ENCODE measurements around the gene DCAF6. TPM values are rescaled to one million over a fixed set of nuclear protein-coding genes. Genes with fewer than 3 reads are reported as not detected.
"Not testable (repeated sequence)": the region's sequence is repeated elsewhere in the genome, so short reads cannot be mapped to it uniquely, and the experiment has no call there.

The DCAF6 gene
- total RNA-seq, 1 donor from 2014 or later = 167 TPM

DNA sequence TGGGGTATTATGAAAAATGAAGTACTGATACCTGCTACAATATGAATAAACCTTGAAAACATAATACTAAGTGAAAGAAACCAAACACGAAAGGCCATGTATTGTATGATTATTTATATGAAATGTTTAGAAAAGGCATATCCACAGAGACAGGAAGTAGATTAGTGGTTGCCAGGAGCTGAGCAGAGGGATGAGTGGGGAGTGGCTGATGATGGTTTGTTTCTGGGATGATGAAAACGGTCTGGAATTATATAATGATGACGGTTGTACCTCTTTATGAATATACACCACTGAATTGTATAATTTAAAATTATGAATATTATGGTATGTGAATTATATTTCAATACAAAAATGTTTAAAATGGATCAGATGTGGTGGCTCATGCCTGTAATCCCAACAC is 64.2 kb downstream of the DCAF6 start:
- DNase-seq (ENCODE audit: low spot score) = no peak
- intact Hi-C loops (cut with DNase I) = no loop called here

DNA sequence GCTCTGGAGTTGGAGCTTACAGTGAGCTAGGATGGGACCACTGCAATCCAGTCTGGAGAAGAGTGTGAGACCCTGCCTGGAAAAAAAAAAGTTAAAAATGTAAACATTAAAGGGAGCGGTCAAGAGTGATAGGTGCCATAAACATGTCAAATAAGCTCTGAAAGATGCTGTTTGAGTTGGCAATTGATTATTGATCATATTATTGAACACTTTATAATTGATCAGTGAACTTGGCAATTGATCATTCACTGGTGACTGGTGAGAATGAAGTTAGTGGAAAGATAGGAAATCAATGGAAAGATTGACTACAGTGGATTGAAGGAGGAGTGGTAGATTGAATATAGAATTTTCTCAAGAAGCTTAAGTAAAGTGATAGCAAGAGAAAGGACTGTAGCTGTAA is 64.7 kb downstream of the DCAF6 start:
- no peak for DNase-seq (ENCODE audit: low spot score)
- intact Hi-C loops (cut with DNase I) = no loop called here

DNA sequence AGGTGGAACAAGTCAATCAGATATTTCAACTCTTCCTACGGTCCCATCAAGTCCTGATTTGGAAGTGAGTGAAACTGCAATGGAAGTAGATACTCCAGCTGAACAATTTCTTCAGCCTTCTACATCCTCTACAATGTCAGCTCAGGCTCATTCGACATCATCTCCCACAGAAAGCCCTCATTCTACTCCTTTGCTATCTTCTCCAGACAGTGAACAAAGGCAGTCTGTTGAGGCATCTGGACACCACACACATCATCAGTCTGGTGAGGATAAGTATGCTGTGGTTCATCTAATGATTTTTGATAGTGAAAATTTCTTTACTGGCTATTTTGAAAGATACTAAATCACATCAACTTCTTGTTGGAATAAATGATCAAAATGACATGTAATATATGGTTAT is 68.0 kb downstream of the DCAF6 start:
- no peak for DNase-seq (ENCODE audit: low spot score)
- intact Hi-C loops (cut with DNase I) = no loop called here

DNA sequence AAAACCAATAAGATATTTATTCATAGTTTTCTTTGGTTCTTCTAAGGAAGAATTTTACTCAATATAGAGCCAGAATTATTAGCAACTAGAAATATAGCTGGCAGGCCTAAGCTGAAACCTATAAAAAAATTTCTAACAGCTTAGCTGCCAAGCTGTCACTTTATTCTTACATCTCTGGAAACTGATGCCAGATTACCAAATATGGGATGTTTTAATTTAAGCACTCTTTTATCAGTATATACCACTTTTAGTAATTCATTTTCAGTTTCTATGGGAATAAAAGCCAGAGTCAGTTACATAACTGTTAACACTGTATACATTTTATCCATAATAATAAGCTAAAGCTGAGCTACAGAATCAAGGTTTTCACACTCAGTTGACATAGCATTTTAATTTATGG is 69.0 kb downstream of the DCAF6 start:
- intact Hi-C loops (cut with DNase I) = no loop called here
- no peak for DNase-seq (ENCODE audit: low spot score)

DNA sequence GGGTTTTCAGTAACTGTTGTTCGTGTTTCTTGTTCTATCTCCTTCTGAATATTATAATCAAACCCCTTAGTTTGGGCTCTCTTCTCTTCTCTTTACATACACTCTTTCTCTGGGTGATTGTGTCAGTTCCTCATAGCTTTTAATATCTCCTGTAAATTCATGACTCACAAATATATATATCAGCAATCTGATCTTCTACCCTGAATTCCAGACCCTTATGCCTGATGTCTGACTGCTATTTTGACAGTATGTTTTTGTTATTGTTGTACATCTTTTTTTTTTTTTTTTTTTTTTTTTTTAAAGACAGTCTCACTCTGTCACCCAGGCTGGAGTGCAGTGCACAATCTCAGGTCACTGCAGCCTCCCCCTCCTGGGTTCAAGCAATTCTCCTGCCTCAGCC is 71.2 kb downstream of the DCAF6 start:
- DNase-seq (ENCODE audit: low spot score) = no peak
- intact Hi-C loops (cut with DNase I) = no loop called here

DNA sequence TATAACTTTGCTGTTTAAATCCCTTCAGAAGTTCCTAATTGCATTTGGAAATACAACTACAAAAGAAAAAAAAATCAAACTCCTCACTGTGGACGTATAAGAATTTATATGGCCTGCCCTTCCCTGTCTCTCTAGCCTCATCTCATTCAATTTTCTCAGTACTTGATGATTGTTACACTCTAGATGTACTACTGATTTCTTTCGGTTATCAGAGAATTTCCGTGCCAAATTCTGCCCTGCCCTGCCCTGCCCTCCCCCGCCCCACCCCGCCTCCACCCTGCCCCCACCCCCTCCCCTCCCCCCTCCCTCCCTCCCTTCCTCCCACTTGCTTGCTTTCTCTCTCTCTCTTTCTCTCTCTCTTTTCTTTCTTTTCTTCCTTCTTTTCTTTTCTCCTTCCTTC is 72.1 kb downstream of the DCAF6 start:
- intact Hi-C loops (cut with DNase I) = no loop called here

DNA sequence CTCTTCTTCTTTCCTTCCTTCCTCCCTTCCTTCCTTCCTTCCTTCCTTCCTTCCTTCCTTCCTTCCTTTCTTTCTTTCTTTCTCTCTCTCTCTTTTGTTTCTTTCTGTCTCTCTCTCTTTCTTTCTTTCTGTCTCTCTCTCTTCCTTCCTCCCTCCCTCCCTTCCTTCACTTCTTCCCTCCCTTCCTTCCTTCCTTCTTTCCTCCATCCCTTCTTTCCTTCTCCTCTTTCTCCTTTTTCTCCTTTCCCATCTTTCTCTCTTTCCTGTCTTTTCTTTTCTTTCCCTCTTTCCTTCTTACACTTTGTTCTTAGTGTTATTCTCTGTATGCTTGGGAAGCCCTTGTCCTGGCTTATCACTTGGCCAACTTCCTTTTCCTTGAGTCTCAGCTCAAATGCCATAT is 72.8 kb downstream of the DCAF6 start:
- DNase-seq (ENCODE audit: low spot score) = no peak
- intact Hi-C loops (cut with DNase I) = no loop called here

More for the DNA sequence above, 72.1 kb downstream of the DCAF6 start:
- DNase-seq (ENCODE audit: low spot score) = no peak

DNA sequence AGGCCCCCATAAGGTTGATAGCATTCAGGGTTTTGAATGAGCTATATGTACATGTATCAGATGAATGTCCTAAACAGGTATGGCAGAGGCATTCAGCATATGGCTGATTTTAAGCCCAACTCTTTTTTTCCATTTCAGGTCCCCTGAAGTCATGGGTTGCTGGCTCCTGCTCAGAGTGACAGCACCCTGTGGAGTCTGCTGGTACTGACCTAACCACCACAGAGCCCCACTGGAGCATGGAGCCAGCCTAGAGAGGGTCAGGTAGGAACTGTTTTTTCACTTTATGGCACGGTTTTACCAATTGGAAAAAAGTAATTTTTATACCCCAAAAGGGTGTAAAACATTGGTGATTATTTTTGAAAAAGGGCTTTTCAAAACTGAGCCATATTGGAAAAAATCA is 82.9 kb downstream of the DCAF6 start:
- intact Hi-C loops (cut with DNase I) = no loop called here
- no peak for DNase-seq (ENCODE audit: low spot score)

DNA sequence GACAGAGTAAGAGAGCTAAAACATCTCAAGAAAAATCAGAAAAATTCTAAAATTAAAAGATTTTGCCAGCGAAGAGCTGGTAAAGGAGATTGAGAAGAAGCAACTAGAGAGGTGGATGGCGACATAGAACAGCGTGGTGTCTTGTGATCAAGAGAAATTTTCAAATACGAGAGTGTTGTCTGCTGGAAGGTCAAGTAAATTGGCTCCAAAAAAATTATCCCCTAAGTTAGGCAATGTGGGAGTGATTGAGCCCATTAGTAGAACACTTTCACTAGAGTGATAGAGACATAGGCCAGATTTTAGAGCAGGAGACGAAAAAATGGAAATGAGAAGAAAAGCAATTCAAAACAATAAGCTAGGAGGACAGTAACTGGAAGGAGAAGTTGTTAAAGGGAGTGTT is 94.7 kb downstream of the DCAF6 start:
- intact Hi-C loops (cut with DNase I) = no loop called here
- DNase-seq (ENCODE audit: low spot score) = no peak

DNA sequence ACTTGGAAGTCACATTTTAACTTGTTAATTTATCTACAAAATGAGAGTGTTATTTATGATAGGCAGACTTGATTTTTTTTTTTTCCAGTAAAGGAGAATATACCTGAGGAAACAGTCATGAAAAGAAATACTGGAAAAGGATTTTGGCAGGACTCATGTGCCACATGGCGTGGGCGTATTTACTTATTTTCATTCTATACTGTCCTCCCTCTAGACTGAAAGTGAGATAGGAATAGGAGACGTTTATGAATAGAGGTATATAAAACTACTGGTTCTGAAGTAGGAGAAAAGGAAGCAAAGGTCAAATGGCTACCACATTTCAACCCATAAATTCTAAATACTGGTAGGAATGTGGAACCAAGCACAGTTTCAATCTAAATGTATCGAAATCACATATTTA is 95.1 kb downstream of the DCAF6 start:
- no peak for DNase-seq (ENCODE audit: low spot score)
- intact Hi-C loops (cut with DNase I) = no loop called here

DNA sequence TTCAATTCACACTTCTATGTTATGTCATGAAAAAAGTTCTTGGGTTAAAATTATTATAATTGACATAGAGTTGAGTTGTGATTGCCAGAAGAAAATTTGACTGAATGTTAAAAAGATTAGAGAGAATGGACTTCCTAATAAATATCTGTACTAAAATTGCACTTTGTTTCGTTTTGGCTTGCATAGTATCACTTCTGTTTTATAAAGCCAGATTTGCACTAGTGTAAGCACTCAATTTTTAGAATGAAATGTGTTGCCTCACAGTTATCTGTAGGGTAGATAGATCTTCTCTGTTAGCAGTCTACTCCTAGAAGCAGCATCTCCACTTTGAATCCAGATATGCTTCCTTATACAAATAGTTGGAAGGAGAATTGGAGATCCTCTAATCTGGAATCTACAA is 95.5 kb downstream of the DCAF6 start:
- intact Hi-C loops (cut with DNase I) = no loop called here
- no peak for DNase-seq (ENCODE audit: low spot score)

DNA sequence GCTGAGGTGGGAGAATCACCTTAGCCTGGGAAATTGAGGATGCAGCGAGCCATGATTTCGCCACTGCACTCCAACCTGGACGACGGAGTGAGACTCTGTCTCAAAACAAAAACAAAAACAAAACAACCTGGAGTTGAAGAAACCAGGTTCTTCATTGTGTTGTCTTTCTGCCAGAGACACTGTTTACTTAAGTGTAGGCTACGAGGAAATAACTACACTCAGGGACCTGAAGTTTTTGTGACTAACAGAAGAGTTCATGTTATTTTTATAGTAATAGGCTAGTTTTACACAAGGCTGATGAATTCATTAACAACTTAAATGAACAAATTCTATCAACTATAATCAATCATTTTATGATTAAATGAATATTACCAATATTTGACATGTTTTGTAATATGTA is 98.9 kb downstream of the DCAF6 start:
- no peak for DNase-seq (ENCODE audit: low spot score)
- intact Hi-C loops (cut with DNase I) = no loop called here

DNA sequence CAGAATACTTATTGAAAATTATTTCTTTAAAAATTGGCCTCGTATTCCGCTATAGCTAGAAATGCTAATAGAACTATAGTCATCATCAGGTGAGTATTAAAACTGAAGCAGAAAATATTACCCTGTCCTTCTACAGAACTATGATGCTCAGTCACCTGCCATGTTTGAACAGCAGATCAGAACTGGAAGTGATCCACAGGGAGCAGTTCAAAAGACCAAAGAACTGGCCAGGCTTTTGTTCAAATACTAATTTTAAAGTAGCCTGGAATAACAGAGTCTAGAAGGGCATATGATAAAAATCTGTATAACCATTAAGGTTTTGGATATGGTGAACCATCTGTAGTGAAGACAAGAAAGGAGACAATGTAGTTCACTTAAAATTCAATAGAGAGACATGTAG is 105.9 kb downstream of the DCAF6 start:
- intact Hi-C loops (cut with DNase I) = no loop called here
- DNase-seq (ENCODE audit: low spot score) = no peak

DNA sequence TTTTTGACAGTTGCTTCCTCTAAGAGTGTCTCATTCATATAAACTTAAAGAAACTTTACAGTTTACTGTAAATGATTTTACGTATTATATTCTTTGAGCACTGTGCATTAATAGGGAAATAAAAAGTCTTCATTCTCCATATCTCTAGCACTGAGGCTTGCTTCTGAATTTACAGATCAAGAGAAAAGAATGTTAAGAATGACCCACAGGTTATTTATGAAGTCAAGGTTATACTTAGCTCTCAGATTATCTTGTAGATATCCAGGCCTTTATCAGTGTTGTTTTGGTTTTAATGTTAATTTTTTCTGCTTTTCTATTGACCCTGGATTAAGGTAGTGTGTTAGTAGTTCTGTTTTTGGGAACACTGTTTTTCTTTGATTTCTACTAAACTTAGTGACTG is 108.8 kb downstream of the DCAF6 start:
- intact Hi-C loops (cut with DNase I) = no loop called here
- DNase-seq (ENCODE audit: low spot score) = no peak

DNA sequence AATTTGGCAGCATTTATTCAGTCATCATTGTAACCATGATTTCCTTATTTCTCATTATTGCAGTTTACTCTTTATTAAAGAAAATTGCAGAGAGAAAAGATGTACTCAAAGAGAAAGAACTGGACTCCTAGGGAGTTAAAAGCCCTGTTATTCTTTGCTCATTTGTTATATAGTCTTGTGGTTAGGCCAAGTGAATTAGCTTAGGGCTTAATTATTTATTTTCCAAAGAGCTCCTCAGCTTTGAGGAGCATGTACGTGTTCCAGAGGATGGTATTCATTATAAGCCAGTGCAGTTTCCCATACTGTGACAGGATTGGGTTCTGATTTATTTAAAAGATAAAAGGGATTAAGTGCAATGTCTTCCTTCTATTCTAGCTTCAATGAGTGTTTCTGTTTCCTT is 113.8 kb downstream of the DCAF6 start:
- intact Hi-C loops (cut with DNase I) = no loop called here
- no peak for DNase-seq (ENCODE audit: low spot score)

DNA sequence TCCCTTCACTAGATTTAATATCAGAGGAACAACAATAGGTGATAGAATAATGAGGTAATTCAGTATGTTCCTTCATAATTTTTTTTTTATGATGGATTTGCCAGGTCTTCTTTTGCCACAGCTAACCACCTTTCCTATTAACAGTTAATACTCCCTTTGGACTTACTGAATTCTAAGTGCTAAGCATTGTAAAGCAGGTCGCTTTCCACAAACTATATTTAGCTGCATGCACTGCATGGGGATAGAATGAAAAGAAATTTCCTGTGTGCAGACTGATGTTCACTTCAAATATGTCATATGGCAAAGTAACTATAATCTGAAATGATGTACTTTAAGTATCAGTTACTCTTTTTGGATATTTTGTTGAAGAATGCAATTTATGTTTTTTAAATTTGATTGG is 114.4 kb downstream of the DCAF6 start:
- no peak for DNase-seq (ENCODE audit: low spot score)
- intact Hi-C loops (cut with DNase I) = no loop called here

DNA sequence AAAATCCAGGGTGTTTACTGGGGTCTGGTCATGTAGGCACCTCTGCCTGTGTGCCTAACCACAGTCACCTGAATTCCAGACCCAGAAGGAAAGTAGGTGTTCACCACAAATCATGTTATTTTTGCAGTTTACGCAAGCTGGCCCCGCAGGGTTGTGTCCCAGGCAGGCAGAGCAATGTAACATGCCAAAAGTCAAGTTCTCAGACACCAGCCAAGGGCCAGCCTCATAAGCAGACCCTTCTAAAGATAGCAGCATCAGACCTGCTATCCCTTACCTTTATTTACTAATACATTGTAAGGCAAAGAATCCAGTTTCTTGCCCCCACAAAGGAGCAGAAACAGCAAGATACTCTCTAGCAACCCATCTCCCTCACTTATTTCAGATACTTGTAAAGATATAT is 117.2 kb downstream of the DCAF6 start:
- intact Hi-C loops (cut with DNase I) = no loop called here
- no peak for DNase-seq (ENCODE audit: low spot score)

DNA sequence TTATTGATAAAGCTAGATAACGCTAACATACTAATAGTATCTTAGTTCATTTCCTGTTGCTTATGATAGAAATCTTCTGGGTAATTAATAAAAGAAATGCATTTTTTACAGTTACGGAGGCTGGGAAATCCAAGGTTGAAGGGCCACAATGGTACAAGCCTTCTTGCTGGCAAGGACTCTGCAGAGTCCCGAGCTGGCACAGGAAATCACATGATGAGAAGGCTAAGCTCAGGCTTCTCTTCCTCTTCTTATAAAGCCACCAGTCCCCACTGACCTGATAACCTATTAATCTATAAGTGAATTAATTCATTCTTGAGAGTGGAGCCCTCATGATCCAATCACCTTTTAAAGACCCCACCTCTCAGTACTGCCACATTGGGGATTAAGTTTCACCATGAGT is 117.6 kb downstream of the DCAF6 start:
- intact Hi-C loops (cut with DNase I) = no loop called here
- DNase-seq (ENCODE audit: low spot score) = no peak

DNA sequence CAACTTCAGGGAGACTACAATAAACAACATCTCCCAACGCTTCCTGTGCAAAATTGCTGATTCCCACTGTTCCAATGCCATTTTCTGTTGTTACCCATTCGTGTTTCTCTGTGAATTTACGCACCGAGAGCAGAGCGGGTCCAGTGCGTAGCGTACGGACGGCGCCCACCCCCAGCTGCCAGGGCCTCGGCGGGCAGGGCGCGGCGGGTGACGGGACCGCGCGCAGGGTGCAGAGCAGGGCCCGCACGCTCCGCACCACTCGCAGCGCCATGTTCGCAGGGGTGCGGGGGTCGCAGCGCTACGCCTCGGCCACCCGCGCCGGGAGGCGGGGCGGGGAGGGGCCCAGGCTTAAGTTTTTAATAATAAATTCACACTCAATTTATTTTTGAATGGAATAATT is 119.7 kb downstream of the DCAF6 start:
- intact Hi-C loops (cut with DNase I); DNase-seq (ENCODE audit: low spot score): not testable (repeated sequence)

DNA sequence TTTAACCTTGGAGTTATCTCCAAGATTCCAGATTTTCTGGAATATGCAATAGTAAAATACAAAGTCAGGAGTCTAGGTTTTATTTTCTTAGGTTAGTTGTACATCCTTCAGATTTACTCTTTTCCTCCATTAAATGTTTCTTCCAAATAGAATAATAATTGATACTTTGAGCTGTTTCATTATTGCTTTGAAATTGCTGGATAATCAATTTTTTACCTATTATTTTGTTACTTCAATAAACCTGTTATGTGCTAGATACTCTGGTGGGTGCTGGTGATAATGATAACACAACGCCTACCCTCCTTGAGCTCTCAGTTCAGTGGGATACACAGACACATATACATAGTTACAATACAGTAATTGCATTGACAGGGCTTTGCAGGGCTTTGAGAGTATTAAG is 120.9 kb downstream of the DCAF6 start:
- no peak for DNase-seq (ENCODE audit: low spot score)
- intact Hi-C loops (cut with DNase I) = no loop called here

DNA sequence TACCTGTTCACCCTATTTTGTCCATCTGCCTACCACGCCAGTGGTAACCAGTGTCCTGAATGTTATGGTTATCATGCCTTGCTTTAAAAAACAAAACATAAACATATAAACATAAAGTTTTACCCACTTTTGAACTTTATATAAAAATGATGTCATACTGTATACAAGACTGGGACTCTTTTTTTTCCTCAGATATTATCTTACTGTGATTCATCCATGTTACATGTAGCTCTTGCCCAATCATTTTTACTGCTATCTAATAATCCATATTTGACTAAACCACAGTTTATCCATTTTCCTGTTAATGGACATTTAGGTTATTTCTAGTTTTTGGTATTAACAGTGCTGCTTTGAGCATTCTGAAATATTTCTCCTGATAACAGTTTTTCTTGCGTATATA is 121.4 kb downstream of the DCAF6 start:
- intact Hi-C loops (cut with DNase I) = no loop called here
- DNase-seq (ENCODE audit: low spot score) = no peak

DNA sequence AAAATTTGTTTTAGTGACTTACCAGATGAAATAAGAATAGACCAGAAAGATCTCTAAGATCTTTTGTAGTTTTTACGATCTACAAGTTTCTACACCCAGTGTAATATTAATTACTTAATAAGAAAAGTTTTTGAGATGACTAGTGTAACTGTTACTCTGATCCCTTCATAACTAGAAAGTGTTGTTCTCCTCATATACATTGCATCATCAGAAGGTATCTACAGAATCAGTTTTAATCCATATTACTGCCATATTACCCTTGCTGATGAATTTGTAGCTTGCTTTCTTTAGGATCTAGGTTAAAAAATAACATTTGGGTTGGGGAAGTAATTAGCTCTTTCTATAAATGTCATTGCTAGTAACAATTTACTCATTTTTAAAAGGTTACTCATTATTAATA is 127.7 kb downstream of the DCAF6 start:
- intact Hi-C loops (cut with DNase I) = no loop called here
- DNase-seq (ENCODE audit: low spot score) = no peak

DNA sequence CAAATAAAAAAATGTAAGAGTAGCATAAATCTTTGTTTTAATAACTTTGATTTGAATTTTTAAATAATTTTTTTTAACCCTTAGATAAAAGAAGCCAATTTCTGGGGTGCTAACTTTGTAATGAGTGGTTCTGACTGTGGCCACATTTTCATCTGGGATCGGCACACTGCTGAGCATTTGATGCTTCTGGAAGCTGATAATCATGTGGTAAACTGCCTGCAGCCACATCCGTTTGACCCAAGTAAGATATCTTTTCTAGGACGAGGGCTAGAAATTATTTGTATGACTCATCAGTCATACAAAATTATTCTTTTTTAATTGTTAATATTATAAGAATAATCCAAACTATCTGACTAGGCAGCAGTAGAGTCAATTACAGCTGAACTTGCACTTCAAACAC is 129.0 kb downstream of the DCAF6 start:
- intact Hi-C loops (cut with DNase I) = no loop called here
- no peak for DNase-seq (ENCODE audit: low spot score)
